ENCODE results near the gene NT5C1B.

NT5C1B gene

DNA sequence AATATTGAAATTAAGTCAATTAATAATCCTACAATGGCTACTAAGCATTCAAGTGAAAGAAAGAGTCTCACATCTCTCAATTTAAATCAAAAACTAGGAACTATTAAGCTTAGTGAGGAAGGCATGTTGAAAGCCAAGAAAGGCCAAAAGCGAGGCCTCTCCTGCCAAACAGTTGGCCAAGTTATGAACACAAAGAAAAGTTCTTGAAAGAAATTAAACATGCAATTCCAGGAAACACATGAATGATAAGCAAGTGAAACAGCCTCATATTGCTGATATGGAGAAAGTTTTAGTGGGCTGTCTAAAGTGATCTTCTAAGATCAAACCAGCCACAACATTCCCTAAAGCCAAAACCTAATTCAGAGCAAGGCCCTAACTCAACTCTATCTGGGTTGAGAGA is 40.7 kb downstream of the NT5C1B start:
- H3K4me1 ChIP-seq (ENCODE audit: insufficient read depth, low read length) = peaks cover 8% of the 10 kb centered on the region; the same call in 1 of the 2 replicates
- H3K9ac ChIP-seq (ENCODE audit: low read depth, low read length) = no peak overlapping the region
- no peak overlapping the region for H3K4me3 ChIP-seq (ENCODE audit: low read length)
- H3K27me3 ChIP-seq (ENCODE audit: insufficient read depth, low read length) = no peaks in the 10 kb centered on the region
- no peak overlapping the region for H3K27ac ChIP-seq (ENCODE audit: low read length)
- no peaks in the 10 kb centered on the region for H3K9me3 ChIP-seq (ENCODE audit: insufficient read depth, low read depth, low read length)
- no peaks in the 10 kb centered on the region; the same call in 1 of the 2 replicates for H3K36me3 ChIP-seq (ENCODE audit: insufficient read depth, low read depth, low read length)

- Histone ChIP-seq H3K27me3 (ENCODE audit: insufficient read depth, low read length) (no peaks in the 10 kb centered on the region), H3K36me3 (ENCODE audit: insufficient read depth, low read depth, low read length) (no peaks in the 10 kb centered on the region), H3K4me1 (ENCODE audit: insufficient read depth, low read length) (peaks cover 8% of the 10 kb centered on the region; the same call in 1 of the 2 replicates), H3K9me3 (ENCODE audit: insufficient read depth, low read depth, low read length) (no peaks in the 10 kb centered on the region), H3K4me3 (ENCODE audit: low read length) (no peak overlapping the region), H3K27ac (ENCODE audit: low read length) (peak overlapping the region; percentile 32), H3K9ac (ENCODE audit: low read depth, low read length) (no peak overlapping the region)
These were observed 42.8 kb downstream of the NT5C1B start for GRCh38 chr2:18546567-18546966.

- no peaks in the 10 kb centered on the region for H3K27me3 ChIP-seq (ENCODE audit: insufficient read depth, low read length)
- H3K9ac ChIP-seq (ENCODE audit: low read depth, low read length) = no peak overlapping the region
- H3K4me1 ChIP-seq (ENCODE audit: insufficient read depth, low read length) = peaks cover 8% of the 10 kb centered on the region; the same call in 1 of the 2 replicates
- H3K27ac ChIP-seq (ENCODE audit: low read length) = no peak overlapping the region
- H3K9me3 ChIP-seq (ENCODE audit: insufficient read depth, low read depth, low read length) = no peaks in the 10 kb centered on the region
- no peak overlapping the region for H3K4me3 ChIP-seq (ENCODE audit: low read length)
- no peaks in the 10 kb centered on the region for H3K36me3 ChIP-seq (ENCODE audit: insufficient read depth, low read depth, low read length)
These were observed 44.0 kb downstream of the NT5C1B start for GRCh38 chr2:18545384-18545783.

- no peak overlapping the region for H3K27ac ChIP-seq (ENCODE audit: low read length)
- H3K4me1 ChIP-seq (ENCODE audit: insufficient read depth, low read length) = peaks cover 8% of the 10 kb centered on the region; the same call in 1 of the 2 replicates
- H3K4me3 ChIP-seq (ENCODE audit: low read length) = no peak overlapping the region
- no peaks in the 10 kb centered on the region for H3K9me3 ChIP-seq (ENCODE audit: insufficient read depth, low read depth, low read length)
- H3K27me3 ChIP-seq (ENCODE audit: insufficient read depth, low read length) = no peaks in the 10 kb centered on the region
- H3K36me3 ChIP-seq (ENCODE audit: insufficient read depth, low read depth, low read length) = no peaks in the 10 kb centered on the region
- no peak overlapping the region for H3K9ac ChIP-seq (ENCODE audit: low read depth, low read length)
These were observed 45.2 kb downstream of the NT5C1B start for GRCh38 chr2:18544171-18544570.

DNA sequence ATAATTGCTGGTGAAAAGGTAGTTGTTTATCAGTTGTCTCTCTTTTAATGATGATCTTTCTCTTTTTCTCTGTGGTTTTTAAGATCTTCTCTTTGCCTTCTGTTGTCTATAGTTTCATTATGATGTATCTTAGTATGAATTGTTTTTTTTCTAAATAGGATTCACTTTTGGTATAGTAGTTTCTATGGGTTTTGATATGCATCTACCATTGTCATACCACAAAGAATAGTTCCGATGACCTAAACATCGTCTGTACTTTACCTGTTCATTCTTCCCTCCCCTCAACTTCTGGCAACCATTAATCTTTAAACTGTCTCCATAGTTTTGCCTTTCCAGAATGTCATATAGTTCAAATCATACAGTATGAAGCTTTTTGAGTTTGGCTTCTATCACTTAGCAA is 48.5 kb downstream of the NT5C1B start:
- Histone ChIP-seq H3K27ac (ENCODE audit: low read length) (no peak overlapping the region), H3K4me1 (ENCODE audit: insufficient read depth, low read length) (no peaks in the 10 kb centered on the region), H3K9ac (ENCODE audit: low read depth, low read length) (no peak overlapping the region), H3K9me3 (ENCODE audit: insufficient read depth, low read depth, low read length) (no peaks in the 10 kb centered on the region), H3K4me3 (ENCODE audit: low read length) (no peak overlapping the region), H3K27me3 (ENCODE audit: insufficient read depth, low read length) (no peaks in the 10 kb centered on the region), H3K36me3 (ENCODE audit: insufficient read depth, low read depth, low read length) (no peaks in the 10 kb centered on the region)

- Histone ChIP-seq H3K27me3 (ENCODE audit: insufficient read depth, low read length) (no peaks in the 10 kb centered on the region), H3K4me3 (ENCODE audit: low read length) (no peak overlapping the region), H3K9me3 (ENCODE audit: insufficient read depth, low read depth, low read length) (no peaks in the 10 kb centered on the region), H3K27ac (ENCODE audit: low read length) (no peak overlapping the region), H3K4me1 (ENCODE audit: insufficient read depth, low read length) (no peaks in the 10 kb centered on the region), H3K9ac (ENCODE audit: low read depth, low read length) (no peak overlapping the region), H3K36me3 (ENCODE audit: insufficient read depth, low read depth, low read length) (no peaks in the 10 kb centered on the region)
These were observed 52.7 kb downstream of the NT5C1B start for GRCh38 chr2:18536697-18537096.

DNA sequence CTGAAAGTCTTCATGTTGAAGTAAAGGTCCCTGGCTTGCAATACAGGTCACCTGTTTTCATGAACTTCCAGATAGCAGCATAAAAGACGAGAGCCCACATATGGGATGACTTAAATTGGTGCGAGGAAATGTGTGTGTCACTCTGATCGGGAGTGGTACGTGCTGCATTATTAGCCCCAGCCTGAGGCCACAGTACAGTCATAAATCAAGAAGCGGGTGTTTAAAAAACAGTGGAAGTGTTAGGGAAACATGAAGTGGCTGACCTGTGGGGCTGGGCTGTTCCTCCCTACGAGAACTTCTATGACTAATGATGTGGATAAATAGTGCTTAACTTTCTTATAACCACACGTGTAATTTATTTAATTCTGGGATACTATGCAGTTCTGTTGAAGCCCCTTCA is 53.3 kb downstream of the NT5C1B start:
- Histone ChIP-seq H3K36me3 (ENCODE audit: insufficient read depth, low read depth, low read length) (no peaks in the 10 kb centered on the region), H3K9ac (ENCODE audit: low read depth, low read length) (no peak overlapping the region), H3K4me3 (ENCODE audit: low read length) (no peak overlapping the region), H3K27ac (ENCODE audit: low read length) (no peak overlapping the region), H3K27me3 (ENCODE audit: insufficient read depth, low read length) (no peaks in the 10 kb centered on the region), H3K4me1 (ENCODE audit: insufficient read depth, low read length) (no peaks in the 10 kb centered on the region), H3K9me3 (ENCODE audit: insufficient read depth, low read depth, low read length) (no peaks in the 10 kb centered on the region)

GRCh38 chr2:18531194-18531593 is 58.2 kb downstream of the NT5C1B start:
- Histone ChIP-seq H3K27ac (ENCODE audit: low read length) (no peak overlapping the region), H3K9me3 (ENCODE audit: insufficient read depth, low read depth, low read length) (no peaks in the 10 kb centered on the region), H3K4me1 (ENCODE audit: insufficient read depth, low read length) (no peaks in the 10 kb centered on the region), H3K36me3 (ENCODE audit: insufficient read depth, low read depth, low read length) (no peaks in the 10 kb centered on the region), H3K27me3 (ENCODE audit: insufficient read depth, low read length) (no peaks in the 10 kb centered on the region), H3K4me3 (ENCODE audit: low read length) (no peak overlapping the region), H3K9ac (ENCODE audit: low read depth, low read length) (no peak overlapping the region)

DNA sequence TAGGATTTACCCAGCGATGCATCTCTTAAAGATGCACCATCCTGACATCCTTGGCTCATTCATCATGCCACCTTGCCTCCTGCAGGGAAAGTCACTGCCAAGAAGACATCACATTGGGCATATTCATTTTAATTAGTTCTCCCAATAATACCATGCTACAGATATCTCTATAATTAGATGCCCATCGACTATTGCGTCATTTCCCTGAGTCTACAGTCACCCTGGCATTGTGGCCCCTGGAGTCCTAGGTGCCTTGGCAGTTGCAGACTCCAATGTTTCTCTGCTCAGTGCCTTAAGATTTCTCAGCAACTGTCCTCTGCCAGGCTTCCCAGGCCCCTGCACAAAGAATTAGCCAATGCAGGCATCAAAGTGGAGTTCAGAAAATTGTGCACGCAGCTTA is 61.5 kb downstream of the NT5C1B start:
- Histone ChIP-seq H3K4me1 (ENCODE audit: insufficient read depth, low read length) (no peaks in the 10 kb centered on the region), H3K36me3 (ENCODE audit: insufficient read depth, low read depth, low read length) (no peaks in the 10 kb centered on the region), H3K9ac (ENCODE audit: low read depth, low read length) (no peak overlapping the region), H3K4me3 (ENCODE audit: low read length) (no peak overlapping the region), H3K9me3 (ENCODE audit: insufficient read depth, low read depth, low read length) (no peaks in the 10 kb centered on the region), H3K27me3 (ENCODE audit: insufficient read depth, low read length) (no peaks in the 10 kb centered on the region), H3K27ac (ENCODE audit: low read length) (no peak overlapping the region)

DNA sequence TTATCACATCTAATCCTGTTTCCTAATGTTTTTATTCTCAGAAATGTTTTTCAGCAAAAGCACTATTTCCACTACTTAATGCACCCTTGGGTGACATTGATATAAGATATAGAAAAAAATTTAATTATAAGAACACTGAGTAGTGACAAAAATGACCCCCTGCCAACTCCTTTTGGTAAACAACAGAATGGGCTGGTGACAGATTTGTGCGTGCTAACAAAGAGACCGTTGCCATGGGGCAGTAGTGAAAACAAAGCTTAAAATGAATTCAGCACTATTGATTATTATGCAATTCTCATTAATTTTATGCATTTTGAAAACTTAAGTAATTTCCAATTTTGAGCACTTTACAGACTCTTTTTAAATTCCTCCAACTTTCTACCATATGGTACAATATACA is 62.0 kb downstream of the NT5C1B start:
- no peaks in the 10 kb centered on the region for H3K27me3 ChIP-seq (ENCODE audit: insufficient read depth, low read length)
- H3K36me3 ChIP-seq (ENCODE audit: insufficient read depth, low read depth, low read length) = no peaks in the 10 kb centered on the region
- H3K27ac ChIP-seq (ENCODE audit: low read length) = no peak overlapping the region
- H3K4me1 ChIP-seq (ENCODE audit: insufficient read depth, low read length) = no peaks in the 10 kb centered on the region
- H3K9me3 ChIP-seq (ENCODE audit: insufficient read depth, low read depth, low read length) = no peaks in the 10 kb centered on the region
- no peak overlapping the region for H3K4me3 ChIP-seq (ENCODE audit: low read length)
- H3K9ac ChIP-seq (ENCODE audit: low read depth, low read length) = no peak overlapping the region

- H3K27me3 ChIP-seq (ENCODE audit: insufficient read depth, low read length) = no peaks in the 10 kb centered on the region
- H3K4me1 ChIP-seq (ENCODE audit: insufficient read depth, low read length) = no peaks in the 10 kb centered on the region
These were observed 62.9 kb downstream of the NT5C1B start for GRCh38 chr2:18526429-18526828.

GRCh38 chr2:18525852-18526251 is 63.5 kb downstream of the NT5C1B start:
- H3K36me3 ChIP-seq (ENCODE audit: insufficient read depth, low read depth, low read length) = no peaks in the 10 kb centered on the region
- no peak overlapping the region for H3K27ac ChIP-seq (ENCODE audit: low read length)
- 0 out of 2 replicates have a peak, but pooled peaks cover under 1% of the 10 kb centered on the region for H3K4me1 ChIP-seq (ENCODE audit: insufficient read depth, low read length)
- H3K27me3 ChIP-seq (ENCODE audit: insufficient read depth, low read length) = no peaks in the 10 kb centered on the region
- H3K9me3 ChIP-seq (ENCODE audit: insufficient read depth, low read depth, low read length) = no peaks in the 10 kb centered on the region
- no peak overlapping the region for H3K4me3 ChIP-seq (ENCODE audit: low read length)
- no peak overlapping the region for H3K9ac ChIP-seq (ENCODE audit: low read depth, low read length)

More at GRCh38 chr2:18526429-18526828, 62.9 kb downstream of the NT5C1B start:
- no peaks in the 10 kb centered on the region for H3K36me3 ChIP-seq (ENCODE audit: insufficient read depth, low read depth, low read length)
- no peak overlapping the region for H3K4me3 ChIP-seq (ENCODE audit: low read length)
- no peak overlapping the region for H3K9ac ChIP-seq (ENCODE audit: low read depth, low read length)
- no peak overlapping the region for H3K27ac ChIP-seq (ENCODE audit: low read length)
- no peaks in the 10 kb centered on the region for H3K9me3 ChIP-seq (ENCODE audit: insufficient read depth, low read depth, low read length)

DNA sequence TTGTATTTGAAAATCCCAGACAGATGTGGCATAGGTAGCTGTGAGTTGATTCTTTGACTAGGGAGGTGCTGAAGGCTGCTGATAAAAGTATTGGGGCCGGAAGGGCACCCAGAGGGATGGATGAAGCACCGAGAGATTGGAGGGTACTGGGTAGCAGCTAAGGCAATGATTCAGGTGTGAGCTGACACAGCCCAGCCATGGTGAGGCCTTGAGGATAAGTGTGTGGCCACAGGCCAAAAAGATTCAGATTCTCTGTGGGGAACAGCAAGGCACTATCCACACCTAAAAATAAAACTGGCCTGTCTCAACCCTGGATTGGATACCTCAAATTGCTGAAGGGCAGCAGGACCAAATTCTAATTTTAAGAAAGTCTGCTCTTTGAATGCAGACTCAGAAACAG is 64.1 kb downstream of the NT5C1B start:
- no peak overlapping the region for H3K27ac ChIP-seq (ENCODE audit: low read length)
- H3K4me3 ChIP-seq (ENCODE audit: low read length) = no peak overlapping the region
- peaks cover 3% of the 10 kb centered on the region; the same call in 1 of the 2 replicates for H3K4me1 ChIP-seq (ENCODE audit: insufficient read depth, low read length)
- no peaks in the 10 kb centered on the region for H3K27me3 ChIP-seq (ENCODE audit: insufficient read depth, low read length)
- no peak overlapping the region for H3K9ac ChIP-seq (ENCODE audit: low read depth, low read length)
- no peaks in the 10 kb centered on the region for H3K36me3 ChIP-seq (ENCODE audit: insufficient read depth, low read depth, low read length)
- H3K9me3 ChIP-seq (ENCODE audit: insufficient read depth, low read depth, low read length) = no peaks in the 10 kb centered on the region
